Neural progenitor cell (in vitro differentiated cells): ENCODE results near the gene FUBP1.

Experiments used
- CTCF ChIP-seq: fragments of 200-600 bp; sonication (generic); IDR thresholded peaks from 2 replicates; pipeline ENCODE4 v1.5.1; 2017; ENCODE audit warnings: antibody characterized with exemption, mild to moderate bottlenecking
- EZH2 ChIP-seq: fragments of 200-600 bp; sonication (generic); IDR thresholded peaks from 2 replicates; pipeline ENCODE4 v1.6.1; 2017; ENCODE audit warnings: antibody characterized with exemption, mild to moderate bottlenecking, moderate library complexity

DNA sequence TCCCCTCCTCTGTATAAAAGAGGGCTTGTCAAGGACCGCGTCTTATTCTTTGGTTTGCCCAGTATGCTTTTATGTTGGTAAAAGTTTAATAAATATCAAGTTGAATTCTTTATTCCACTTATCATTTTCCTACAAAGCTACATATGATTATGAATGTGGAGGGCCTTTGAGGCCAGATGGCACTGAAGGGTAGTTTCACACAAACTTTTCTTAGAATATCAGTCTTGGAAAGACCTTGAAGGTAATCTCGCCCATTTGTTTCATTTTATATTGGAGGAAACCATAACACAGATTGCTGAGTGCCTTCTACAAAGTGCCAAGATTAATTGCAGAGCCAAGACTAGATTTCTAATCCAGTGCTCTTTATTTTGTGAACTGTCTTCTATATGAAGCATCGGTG is 5.8 kb upstream of the FUBP1 start:
- no peak for TF ChIP-seq CTCF
- TF ChIP-seq EZH2 = no peak
